HL-60/S4 treated with retinoic acid at 250 ng/mL for 4 days and 3 days (cell line): Measurements from ENCODE around the gene OR10J5.
"Not testable (repeated sequence)": the region's sequence is repeated elsewhere in the genome, so short reads cannot be mapped to it uniquely, and the experiment has no call there.

ENCODE experiments used
- in situ Hi-C: fragments of 300-500 bp; cut with MboI; formaldehyde crosslinking; loops from 2 replicates; pipeline ENCODE4 v1.7.0; 2022; ENCODE audit warnings: low sequenced_read_pairs

The OR10J5 gene

DNA sequence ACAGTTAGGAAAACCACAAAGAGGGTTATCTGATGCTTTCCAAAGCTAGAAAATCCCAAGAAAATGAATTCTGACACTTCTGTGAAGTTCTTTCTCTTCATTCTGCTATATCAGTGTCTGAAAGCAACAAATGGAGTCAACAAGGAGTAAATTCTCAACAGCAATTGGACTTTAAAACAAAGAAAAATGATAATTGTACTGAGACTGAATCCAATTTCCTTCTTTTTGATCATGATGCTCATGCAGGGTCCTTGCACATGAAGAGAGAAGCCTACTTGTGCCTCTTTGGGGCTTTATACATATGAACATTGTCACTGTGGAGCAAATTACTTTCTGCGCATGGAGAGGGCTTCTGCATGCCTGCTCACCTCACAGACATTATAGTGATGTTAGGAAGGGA, at the start of gene OR10J5:
OR10J5 (minus strand) TSS at position 101 of the 400 bp plus-strand sequence; CDS start at position 101, 0 bp downstream.
- in situ Hi-C loops, result no loop called here

DNA sequence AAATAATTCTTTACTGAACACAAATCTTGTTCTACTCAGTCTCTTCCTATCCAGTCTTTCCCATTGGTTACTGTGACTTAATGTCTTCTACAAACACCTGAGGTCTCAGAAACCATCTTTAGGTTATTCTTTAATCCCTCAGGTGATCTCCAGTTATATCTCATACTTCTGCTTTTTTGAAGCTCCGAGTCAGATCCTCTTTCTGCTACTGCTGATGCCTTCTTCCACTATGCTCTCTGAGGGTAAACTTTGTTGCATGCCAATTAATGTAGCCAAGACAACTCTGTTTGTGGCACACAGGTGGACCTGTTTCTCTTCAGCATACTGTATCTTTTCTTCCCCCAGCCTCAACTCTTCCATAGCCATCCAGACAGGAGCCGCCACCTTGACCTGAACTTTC, 48.7 kb upstream of the OR10J5 start:
- in situ Hi-C loops, result no loop called here

- in situ Hi-C loops, result no loop called here
These were observed 45.6 kb upstream of the OR10J5 start for GRCh38 chr1:159581422-159581821.

GRCh38 chr1:159580340-159580739, 44.5 kb upstream of the OR10J5 start:
- in situ Hi-C loops, result no loop called here

DNA sequence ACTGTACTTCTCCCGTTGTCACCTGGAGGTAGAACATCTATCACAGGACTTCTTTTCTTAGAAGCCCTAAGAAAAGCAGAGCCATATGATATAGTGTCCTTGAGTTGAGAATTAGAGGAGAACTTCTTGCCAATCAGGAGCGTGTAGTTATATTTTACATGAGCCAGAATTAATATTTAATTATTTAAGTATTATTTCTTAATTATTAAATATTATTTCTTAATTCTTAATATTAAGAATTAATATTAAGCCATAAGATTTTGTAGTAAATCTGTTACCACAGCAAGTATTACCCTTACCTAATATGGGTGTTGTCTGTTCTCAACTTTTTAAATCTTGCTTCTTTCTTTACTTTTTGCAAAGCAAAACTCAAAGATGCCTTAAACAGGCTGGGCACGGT, 41.6 kb upstream of the OR10J5 start:
- in situ Hi-C loops, result no loop called here

DNA sequence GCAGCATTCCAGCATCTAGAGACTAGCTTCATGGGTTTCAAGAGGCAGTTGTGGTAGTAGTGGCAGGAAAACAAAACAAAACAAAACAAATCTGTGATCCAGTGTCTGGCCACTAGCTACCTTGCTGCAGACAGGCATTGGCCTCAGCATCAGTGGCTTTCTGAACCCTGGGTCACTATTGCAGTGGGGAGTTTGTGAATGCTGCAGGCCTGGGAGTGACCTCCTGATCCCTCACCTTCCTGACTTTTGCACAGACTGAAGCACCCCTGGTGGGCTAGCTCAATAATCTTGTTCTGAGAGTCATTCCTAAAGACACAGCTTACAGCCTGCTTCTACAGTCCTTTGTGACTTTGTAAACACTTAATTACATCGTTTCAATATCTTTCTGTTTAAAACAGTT, 26.9 kb upstream of the OR10J5 start:
- in situ Hi-C loops, result no loop called here

DNA sequence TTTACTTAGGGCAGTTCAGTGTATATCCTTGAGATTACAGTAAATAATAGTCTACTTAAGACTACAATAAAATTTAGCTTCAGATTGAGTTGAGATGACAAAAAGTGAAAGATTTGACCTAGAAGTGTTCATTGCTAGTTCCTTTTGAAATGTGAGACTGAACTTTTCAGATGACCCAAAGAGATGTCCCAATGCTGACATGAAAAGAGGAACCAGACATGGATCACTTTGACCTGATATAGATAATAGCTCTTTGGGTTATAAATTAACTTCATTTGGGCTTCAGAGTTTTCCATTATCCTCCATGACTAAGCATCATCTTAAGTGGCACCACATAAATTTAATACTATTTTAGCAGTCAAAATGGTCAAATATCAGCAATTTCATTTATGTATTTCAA, 25.7 kb upstream of the OR10J5 start:
- in situ Hi-C loops, result no loop called here

DNA sequence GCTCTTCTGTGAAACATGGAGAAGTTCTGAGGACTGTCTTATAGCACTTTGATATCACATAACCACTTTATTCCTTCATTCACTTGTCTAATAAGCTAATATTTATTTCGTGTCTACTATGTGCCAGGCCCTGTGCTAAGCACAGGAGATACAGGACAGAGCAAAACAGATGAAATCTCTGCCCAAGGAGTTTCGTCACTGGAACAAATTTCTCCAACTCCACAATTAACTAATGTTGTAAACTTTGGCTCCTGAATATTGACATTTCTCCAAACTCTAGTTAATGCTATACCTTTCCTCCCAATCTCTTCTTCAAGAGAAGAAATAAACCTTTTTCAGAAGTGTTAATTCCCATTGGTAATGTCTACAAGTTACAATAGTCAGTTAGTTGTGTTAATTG, 24.8 kb upstream of the OR10J5 start:
- in situ Hi-C loops, result no loop called here

DNA sequence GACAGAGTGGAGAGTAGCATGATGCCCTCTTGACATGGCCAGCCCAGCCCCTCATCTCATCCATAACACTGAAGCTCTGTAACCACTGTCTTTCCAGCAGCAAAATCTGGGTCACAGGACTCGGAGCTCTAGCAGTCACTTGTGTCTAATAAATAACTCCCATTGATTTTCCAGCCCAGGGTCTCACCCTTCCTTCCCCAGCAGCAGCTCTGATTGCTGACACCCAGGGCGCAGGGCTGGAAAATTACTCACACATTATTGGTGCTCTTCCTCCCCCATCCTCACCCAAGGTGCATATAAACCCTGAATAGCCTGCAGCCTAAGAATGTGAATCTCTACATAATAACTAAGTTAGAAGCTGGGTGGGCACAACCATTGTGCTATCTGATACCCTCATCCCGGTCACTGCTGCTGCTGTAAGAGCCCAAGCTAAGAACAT, 21.1 kb upstream of the OR10J5 start:
- in situ Hi-C loops, result no loop called here

- in situ Hi-C loops, result no loop called here
These were observed 18.9 kb upstream of the OR10J5 start for GRCh38 chr1:159554696-159555095.

DNA sequence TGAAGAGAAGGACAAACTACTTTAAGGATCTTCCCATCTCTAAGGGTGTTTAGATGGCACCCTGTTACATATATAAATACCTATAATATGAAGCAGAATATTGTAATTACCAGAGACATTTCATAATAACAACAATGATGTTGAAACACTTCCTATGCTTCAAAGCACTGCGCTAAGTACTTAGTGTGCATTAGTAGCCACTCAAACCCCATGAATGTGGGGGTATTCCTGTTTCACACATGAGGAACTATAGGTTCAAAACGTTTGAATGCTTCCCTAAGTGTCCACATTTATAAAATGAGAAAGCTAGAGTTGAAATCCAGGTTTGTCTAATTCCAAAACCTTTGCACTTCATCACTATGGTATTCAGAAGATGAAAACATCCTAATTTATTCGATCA, 18.5 kb upstream of the OR10J5 start:
- in situ Hi-C loops, result no loop called here

DNA sequence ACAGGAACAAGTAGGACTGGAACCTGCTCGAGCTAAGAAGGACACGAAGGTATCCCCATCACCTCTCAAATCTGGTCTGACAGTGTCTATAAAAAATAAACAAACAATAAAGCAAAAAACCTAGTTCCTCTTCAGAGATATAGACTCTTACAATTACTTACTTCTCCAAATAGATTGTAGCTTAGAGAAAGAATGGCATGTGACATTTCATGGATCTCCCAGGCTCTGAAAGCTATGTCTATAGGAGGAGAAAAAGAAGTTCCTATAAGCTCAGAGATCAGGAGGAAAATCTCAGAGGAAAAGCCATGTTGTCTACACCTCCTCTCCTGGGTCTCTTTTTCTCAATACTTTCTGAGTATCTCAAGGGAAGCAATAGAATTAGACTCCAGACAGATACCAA, 12.3 kb upstream of the OR10J5 start:
- in situ Hi-C loops, result no loop called here

DNA sequence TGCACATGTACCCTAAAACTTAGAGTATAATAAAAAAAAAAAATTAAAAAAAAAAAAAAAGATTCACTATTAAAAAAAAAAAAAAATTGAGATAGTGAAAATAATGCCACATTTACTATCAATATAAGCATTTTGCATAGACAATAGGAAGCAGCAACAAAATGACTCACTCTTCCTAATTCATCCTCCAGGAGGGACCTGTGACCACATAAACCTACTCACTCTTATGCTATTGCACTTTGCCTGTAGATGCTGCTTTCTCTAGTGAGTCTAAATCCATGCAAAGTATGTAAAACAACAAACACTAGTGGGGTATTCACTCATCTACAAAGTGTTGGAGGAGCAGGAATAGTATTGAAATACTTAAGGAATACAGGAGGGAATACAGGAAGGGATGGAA, 2.9 kb downstream of the OR10J5 start:
- in situ Hi-C loops, result no loop called here

- in situ Hi-C loops, result not testable (repeated sequence)
These were observed 11.0 kb downstream of the OR10J5 start for GRCh38 chr1:159524792-159525191.

- in situ Hi-C loops, result no loop called here
These were observed 25.6 kb downstream of the OR10J5 start for GRCh38 chr1:159510229-159510541.

DNA sequence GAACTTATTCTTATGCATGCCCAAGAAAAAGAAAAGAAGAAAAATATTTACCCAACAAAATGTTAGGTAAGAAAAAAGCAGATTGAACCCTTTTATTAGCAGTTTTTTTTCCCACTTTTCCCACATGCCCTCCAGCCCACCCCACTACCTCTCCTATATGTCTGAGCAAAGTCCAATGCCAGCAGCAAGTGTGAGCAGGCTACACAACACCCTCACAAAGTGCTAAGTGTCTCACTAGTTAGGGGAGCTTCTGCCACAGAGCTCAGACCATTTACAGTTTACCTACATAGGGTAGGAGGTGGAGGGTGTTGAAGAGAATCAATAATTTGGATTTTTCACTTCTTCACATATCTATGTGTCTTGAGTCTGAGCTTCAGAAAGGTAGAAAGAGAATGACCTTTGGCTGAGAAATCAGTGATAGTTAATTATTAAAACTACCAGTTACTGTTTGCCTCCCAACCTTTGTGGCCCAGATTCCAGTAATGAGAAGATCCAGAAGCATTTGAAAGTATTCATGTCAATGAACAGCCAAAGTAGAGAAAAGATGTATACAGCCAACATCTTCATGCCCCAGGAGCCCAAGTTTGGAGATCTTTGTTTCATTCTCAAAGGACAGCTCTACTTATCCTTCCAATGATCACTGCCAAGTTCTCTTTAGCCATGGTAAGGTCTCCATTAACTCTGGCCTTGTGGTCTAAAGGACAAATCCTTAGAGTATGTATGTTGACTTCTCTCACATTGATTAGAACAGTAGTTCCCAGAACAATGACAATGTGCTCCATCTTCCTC, 26.2 kb downstream of the OR10J5 start:
- in situ Hi-C loops, result no loop called here

DNA sequence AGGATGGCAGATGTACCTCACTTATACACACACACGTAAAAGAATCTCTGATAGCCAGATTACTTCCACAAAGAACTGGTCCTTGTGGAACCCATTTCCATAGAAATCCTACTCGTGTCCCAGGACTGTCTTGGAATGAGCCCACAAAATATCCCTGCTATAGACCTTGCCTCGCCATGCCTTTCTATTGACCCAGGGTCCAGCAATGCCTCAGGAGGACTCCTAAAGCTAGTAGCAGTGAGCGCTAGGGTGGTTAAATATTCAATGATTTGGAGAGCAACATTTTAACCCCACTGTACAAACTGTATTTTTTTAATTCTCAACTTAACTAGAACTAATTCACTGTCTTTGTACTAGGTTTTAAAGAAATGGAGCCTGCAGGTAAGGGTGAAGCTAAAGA, 26.9 kb downstream of the OR10J5 start:
- in situ Hi-C loops, result no loop called here

- in situ Hi-C loops, result no loop called here
These were observed 30.1 kb downstream of the OR10J5 start for GRCh38 chr1:159505676-159506075.

DNA sequence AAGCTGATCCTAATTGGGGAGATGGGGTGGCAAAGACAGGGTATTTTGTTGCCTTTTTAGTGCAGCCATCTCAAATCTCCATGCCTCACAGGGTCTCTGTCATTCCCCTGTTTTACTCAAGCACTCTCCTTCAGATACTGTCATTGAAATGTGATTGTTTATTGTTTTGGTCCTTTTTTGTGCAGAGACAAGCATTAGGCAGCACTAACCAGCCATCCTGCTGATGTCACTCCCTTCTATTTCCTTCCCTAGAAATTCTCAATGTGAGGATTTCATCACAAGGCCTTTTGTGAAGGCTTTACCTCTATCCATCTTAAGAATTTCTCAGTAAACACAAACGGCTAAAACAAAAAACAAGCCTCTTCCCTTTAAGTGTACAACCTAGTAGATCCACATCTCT, 34.7 kb downstream of the OR10J5 start:
- in situ Hi-C loops, result no loop called here

DNA sequence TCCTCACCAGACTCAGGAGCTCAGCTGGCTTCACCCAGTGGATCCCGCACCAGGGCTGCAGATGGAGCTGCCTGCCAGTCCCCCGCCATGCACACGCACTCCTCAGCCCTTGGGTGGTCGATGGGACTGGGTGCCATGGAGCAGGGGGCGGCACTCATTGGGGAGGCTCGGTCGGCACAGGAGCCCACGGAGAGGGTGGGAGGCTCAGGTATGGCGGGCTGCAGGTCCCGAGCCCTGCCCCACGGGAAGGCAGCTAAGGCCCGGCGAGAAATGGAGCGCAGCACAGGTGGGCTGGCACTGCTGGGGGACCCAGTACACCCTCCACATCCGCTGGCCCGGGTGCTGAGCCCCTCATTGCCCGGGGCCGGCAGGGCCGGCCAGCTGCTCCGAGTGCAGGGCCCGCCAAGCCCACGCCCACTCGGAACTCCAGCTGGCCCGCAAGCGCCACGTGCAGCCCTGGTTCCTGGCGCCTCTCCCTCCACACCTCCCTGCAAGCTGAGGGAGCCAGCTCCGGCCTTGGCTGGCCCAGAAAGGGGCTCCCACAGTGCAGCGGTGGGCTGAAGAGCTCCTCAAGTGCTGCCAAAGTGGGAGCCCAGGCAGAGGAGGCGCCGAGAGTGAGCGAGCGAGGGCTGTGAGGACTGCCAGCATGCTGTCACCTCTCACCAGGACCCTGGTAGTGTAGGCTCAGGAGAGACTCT, 41.1 kb downstream of the OR10J5 start:
- in situ Hi-C loops, result not testable (repeated sequence)

DNA sequence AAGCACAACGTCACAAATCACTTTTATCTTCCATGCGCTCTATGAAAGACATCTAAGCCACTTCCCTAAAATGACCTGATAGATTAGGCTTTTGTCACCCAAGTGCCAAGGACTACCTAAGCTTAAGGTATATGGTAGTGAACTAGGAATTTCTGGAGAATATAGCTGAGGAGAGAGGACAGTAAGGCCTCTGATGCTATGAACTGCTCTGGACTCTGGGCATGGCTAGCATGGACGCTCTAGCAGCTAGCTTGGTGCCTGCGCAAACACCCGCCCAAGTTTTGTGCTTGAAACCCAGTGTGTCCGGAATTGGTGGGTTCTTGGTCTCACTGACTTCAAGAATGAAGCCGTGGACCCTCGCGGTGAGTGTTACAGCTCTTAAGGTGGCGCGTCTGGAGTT, 42.5 kb downstream of the OR10J5 start:
- in situ Hi-C loops, result no loop called here

DNA sequence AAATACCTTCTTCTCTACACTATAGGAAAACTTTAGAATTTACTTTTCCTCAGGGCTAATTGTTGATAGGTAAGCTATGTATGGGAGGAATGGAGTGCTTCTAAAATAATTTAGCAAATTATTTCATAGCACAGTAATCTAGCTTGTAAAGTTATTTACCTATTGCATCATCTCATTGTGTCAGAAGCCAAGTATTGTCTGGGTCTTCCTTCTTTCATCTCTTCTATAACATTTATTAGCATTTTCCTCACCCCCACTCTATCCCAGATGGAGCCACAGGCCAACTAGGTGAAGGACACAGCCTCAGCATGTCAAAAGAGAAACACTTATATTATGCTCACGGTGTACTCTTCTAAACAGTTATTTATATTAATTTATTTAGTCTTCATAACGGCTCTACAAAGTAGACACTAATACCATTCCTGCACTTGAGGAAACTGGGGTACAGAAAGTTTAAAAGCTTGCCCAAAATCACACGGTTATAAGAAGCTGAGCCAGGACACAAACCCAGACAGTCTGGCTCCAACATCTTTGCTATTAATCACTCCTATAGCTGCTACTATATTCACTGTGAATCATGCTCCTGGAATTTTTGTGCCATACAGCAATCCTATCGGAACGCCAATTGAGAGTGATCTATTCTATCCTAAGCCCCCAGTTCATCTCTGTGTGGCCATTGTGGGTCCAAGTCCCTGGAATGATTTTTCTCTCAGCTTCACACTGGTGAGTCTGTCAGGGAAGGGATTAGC, 43.1 kb downstream of the OR10J5 start:
- in situ Hi-C loops, result no loop called here
